ENCODE data around the gene RABIF. TPM values are rescaled to one million over a fixed set of nuclear protein-coding genes. Genes with fewer than 3 reads are reported as not detected.
"Not testable (repeated sequence)": the region's sequence is repeated elsewhere in the genome, so short reads cannot be mapped to it uniquely, and the experiment has no call there.

The RABIF gene
- total RNA-seq, 3 donors from 2014 or later (not counting 1 experiment from before 2014, with no cell fraction given), result 13.3 to 26.4 (median 21.5) TPM

GRCh38 chr1:202909494-202909893, 20.5 kb upstream of the RABIF start:
- H3K36me3 Mint-ChIP-seq, result peaks cover 41% of the 10 kb centered on the region
- no peaks in the 10 kb centered on the region for H3K9me3 Mint-ChIP-seq
- WGBS (ENCODE audit: insufficient coverage), result 91% methylated on average over 1 of the region's 1 CpG
- no peak for DNase-seq
- H3K4me1 ChIP-seq (ENCODE audit: control insufficient read depth, insufficient read depth, low read length), result no peaks in the 10 kb centered on the region
- no peak for ATAC-seq
- no peaks in the 10 kb centered on the region for H3K9me3 ChIP-seq (ENCODE audit: control insufficient read depth, insufficient read depth, low read length)
- TF ChIP-seq, protein P1, sequence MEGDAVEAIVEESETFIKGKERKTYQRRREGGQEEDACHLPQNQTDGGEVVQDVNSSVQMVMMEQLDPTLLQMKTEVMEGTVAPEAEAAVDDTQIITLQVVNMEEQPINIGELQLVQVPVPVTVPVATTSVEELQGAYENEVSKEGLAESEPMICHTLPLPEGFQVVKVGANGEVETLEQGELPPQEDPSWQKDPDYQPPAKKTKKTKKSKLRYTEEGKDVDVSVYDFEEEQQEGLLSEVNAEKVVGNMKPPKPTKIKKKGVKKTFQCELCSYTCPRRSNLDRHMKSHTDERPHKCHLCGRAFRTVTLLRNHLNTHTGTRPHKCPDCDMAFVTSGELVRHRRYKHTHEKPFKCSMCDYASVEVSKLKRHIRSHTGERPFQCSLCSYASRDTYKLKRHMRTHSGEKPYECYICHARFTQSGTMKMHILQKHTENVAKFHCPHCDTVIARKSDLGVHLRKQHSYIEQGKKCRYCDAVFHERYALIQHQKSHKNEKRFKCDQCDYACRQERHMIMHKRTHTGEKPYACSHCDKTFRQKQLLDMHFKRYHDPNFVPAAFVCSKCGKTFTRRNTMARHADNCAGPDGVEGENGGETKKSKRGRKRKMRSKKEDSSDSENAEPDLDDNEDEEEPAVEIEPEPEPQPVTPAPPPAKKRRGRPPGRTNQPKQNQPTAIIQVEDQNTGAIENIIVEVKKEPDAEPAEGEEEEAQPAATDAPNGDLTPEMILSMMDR (IDR thresholded peaks at IDR 0.05), result no peak
- H3K27ac Mint-ChIP-seq, result no peak overlapping the region
- peaks cover 21 to 29% of the 10 kb centered on the region in 2 donors for H3K4me1 Mint-ChIP-seq
- H3K27me3 Mint-ChIP-seq (ENCODE audit: low read depth in 2 of 2), result no peaks in the 10 kb centered on the region
- intact Hi-C loops (cut with micrococcal nuclease), result no loop called here
- no peak overlapping the region for H3K4me3 ChIP-seq (ENCODE audit: low read length)
- no peaks in the 10 kb centered on the region for H3K27me3 ChIP-seq (ENCODE audit: control insufficient read depth, insufficient read depth, low read length)
- H3K36me3 ChIP-seq (ENCODE audit: control insufficient read depth, insufficient read depth, low read length), result peaks cover 59% of the 10 kb centered on the region
- no peak overlapping the region for H3K27ac ChIP-seq (ENCODE audit: low read length)
- H3K4me3 Mint-ChIP-seq, result no peak overlapping the region

DNA sequence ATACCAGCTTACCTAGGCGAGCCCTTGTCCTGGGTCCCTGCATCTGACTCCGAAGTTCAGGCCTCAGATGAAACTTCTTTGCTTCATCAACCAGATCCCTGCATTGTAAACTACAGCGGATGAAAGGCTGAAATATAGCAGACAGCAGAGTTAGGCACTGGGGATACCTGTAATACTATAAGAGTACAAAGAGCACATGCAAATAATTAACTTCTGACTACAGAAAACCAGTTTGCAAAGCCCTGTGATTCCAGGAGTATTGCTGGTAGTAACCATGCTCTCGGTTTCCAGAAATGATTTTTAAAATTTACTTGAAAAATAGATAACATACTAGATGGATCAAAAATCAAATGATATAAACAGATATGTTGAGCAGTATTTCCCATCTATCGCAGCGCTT, 20.0 kb upstream of the RABIF start:
- H3K4me1 Mint-ChIP-seq, result peaks cover 21 to 27% of the 10 kb centered on the region in 2 donors
- Histone ChIP-seq H3K9me3 (ENCODE audit: control insufficient read depth, insufficient read depth, low read length) (no peaks in the 10 kb centered on the region), H3K27ac (ENCODE audit: low read length) (no peak overlapping the region), H3K4me3 (ENCODE audit: low read length) (no peak overlapping the region), H3K27me3 (ENCODE audit: control insufficient read depth, insufficient read depth, low read length) (no peaks in the 10 kb centered on the region), H3K4me1 (ENCODE audit: control insufficient read depth, insufficient read depth, low read length) (no peaks in the 10 kb centered on the region), H3K36me3 (ENCODE audit: control insufficient read depth, insufficient read depth, low read length) (peaks cover 58% of the 10 kb centered on the region)
- intact Hi-C loops (cut with micrococcal nuclease), result no loop called here
- H3K27me3 Mint-ChIP-seq (ENCODE audit: low read depth in 2 of 2), result no peaks in the 10 kb centered on the region
- no peak overlapping the region for H3K27ac Mint-ChIP-seq
- no peaks in the 10 kb centered on the region for H3K9me3 Mint-ChIP-seq
- WGBS (ENCODE audit: insufficient coverage), result 94% methylated on average over 3 of the region's 6 CpGs
- H3K4me3 Mint-ChIP-seq, result no peak overlapping the region
- H3K36me3 Mint-ChIP-seq, result peaks cover 37% of the 10 kb centered on the region
- DNase-seq, result no peak
- no peak for ATAC-seq
- TF ChIP-seq, protein P1 (IDR thresholded peaks at IDR 0.05), result no peak

DNA sequence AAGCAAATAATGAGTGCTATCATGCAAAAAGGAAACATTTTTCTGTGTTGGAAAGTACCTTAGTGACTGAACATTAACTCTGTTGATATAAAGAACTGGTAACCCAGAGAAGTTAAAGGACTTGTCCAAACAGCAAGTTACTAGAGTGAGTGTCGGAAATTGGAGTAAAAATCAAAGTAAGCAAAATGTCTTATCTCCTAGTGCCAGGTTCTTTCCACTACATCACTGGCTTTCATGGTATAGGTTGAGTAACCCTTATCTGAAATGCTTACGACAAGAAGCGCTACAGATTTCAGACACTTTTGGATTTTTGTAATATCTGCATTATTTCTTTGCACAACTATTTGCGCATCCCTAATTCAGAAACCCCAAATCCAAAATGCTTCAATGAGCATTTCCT, 16.4 kb upstream of the RABIF start:
- no peaks in the 10 kb centered on the region for H3K27me3 Mint-ChIP-seq (ENCODE audit: low read depth in 2 of 2)
- H3K9me3 Mint-ChIP-seq, result no peaks in the 10 kb centered on the region
- no peak overlapping the region for H3K4me3 Mint-ChIP-seq
- peaks cover 0 to 4% of the 10 kb centered on the region in 2 donors for H3K4me1 Mint-ChIP-seq
- H3K27me3 ChIP-seq (ENCODE audit: control insufficient read depth, insufficient read depth, low read length), result no peaks in the 10 kb centered on the region
- H3K9me3 ChIP-seq (ENCODE audit: control insufficient read depth, insufficient read depth, low read length), result no peaks in the 10 kb centered on the region
- H3K27ac ChIP-seq (ENCODE audit: low read length), result no peak overlapping the region
- DNase-seq, result no peak
- no peak for ATAC-seq
- H3K36me3 Mint-ChIP-seq, result peaks cover 10% of the 10 kb centered on the region
- intact Hi-C loops (cut with micrococcal nuclease), result no loop called here
- H3K4me3 ChIP-seq (ENCODE audit: low read length), result no peak overlapping the region
- H3K4me1 ChIP-seq (ENCODE audit: control insufficient read depth, insufficient read depth, low read length), result no peaks in the 10 kb centered on the region
- peaks cover 48% of the 10 kb centered on the region for H3K36me3 ChIP-seq (ENCODE audit: control insufficient read depth, insufficient read depth, low read length)
- TF ChIP-seq, protein P1 (IDR thresholded peaks at IDR 0.05), result no peak
- WGBS (ENCODE audit: insufficient coverage), result 47% methylated on average over 3 of the region's 4 CpGs
- no peak overlapping the region for H3K27ac Mint-ChIP-seq

DNA sequence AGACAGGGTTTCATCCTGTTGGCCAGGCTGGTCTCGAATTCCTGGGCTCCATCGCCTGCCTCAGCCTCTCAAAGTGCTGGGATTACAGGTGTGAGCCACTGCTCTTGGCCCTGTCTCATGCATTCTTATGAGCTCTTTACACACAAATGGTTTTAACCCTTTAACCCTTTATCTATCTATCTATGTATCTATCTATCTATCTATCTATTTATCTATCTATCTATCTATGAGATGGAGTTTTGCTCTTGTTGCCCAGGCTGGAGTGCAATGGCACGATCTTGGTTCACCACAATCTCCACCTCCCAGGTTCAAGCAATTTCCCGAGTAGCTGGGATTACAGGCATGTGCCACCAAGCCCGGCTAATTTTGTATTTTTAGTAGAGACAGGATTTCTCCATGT, 14.9 kb upstream of the RABIF start:
- peaks cover 42% of the 10 kb centered on the region for H3K36me3 ChIP-seq (ENCODE audit: control insufficient read depth, insufficient read depth, low read length)
- H3K9me3 ChIP-seq (ENCODE audit: control insufficient read depth, insufficient read depth, low read length); H3K4me3 ChIP-seq (ENCODE audit: low read length); ATAC-seq; H3K27ac ChIP-seq (ENCODE audit: low read length); H3K9me3 Mint-ChIP-seq; intact Hi-C loops (cut with micrococcal nuclease); H3K4me1 Mint-ChIP-seq; H3K27me3 ChIP-seq (ENCODE audit: control insufficient read depth, insufficient read depth, low read length); H3K4me3 Mint-ChIP-seq; H3K36me3 Mint-ChIP-seq; H3K27ac Mint-ChIP-seq; H3K4me1 ChIP-seq (ENCODE audit: control insufficient read depth, insufficient read depth, low read length); H3K27me3 Mint-ChIP-seq (ENCODE audit: low read depth in 2 of 2); DNase-seq: not testable (repeated sequence)
- over 99% methylated on average over 5 of the region's 5 CpGs for WGBS (ENCODE audit: insufficient coverage)
